T-helper 2 cell treated with Interferon-gamma antibody and Interleukin-4, amounts not matched to agents 100 ng/mL and 5 ng/mL, for 36 hours (primary cell): Measurements from ENCODE around the gene RFXANK. TPM values are rescaled to one million over a fixed set of nuclear protein-coding genes. Genes with fewer than 3 reads are reported as not detected.
"Not testable (repeated sequence)": the region's sequence is repeated elsewhere in the genome, so short reads cannot be mapped to it uniquely, and the experiment has no call there.

Experiments used
- intact Hi-C: fragments of 100-400 bp; cut with micrococcal nuclease; formaldehyde crosslinking; loops from one replicate; pipeline ENCODE4 v1.15.1; 2023
- total RNA-seq: library from RNA; stranded (reverse); gene quantifications from 2 replicates; pipeline ENCODE4 v1.2.3, GENCODE V29; 2022

Gene RFXANK
- total RNA-seq, 1 donor from 2014 or later, result 115 TPM

DNA sequence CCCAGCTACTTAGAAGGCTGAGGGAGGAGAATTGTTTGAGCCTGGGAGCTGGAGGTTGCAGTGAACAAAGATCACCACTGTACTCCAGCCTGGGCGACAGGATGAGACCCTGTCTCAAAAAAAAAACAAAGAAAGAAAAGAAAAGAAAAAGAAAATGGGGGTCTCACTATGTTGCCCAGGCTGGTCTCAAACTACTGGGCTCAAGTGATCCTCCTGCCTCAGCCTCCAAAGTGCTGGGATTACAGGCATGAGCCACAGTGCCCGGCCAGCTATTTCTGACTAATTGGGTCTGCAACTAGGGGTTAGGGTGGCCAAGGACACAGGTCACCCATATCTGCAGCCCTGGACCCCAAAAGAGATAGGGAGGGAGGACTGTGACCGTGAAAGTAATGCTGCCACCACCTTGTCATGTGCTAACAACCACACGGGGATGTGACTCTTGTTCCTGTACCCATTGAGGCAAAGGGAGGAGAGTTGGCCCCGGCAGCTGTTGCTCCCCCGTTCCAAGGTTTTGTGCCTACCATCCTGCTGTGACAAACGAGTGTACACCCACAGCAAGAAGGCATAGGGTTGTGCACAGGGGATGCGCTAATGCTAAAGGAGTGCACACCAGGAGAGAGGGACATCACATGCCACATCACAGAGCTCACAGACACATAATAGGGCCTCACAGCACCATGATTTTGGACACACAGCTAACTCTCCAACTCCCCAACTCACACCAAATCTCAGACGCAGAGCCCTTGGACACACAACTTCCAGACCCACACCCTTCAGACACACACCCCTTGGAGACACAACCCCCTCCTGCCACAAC, 22.6 kb upstream of the RFXANK start:
- intact Hi-C loops, result no loop called here

- intact Hi-C loops, result no loop called here
Observed at GRCh38 chr19:19170053-19170872, 21.8 kb upstream of the RFXANK start, which contains the start of gene MEF2B. TSS of gene MEF2B (minus strand) at chr19:19170263. CDS start at chr19:19150735, 19,528 bp downstream.

- intact Hi-C loops, result no loop called here
Observed at GRCh38 chr19:19170873-19171672, 21.0 kb upstream of the RFXANK start.

DNA sequence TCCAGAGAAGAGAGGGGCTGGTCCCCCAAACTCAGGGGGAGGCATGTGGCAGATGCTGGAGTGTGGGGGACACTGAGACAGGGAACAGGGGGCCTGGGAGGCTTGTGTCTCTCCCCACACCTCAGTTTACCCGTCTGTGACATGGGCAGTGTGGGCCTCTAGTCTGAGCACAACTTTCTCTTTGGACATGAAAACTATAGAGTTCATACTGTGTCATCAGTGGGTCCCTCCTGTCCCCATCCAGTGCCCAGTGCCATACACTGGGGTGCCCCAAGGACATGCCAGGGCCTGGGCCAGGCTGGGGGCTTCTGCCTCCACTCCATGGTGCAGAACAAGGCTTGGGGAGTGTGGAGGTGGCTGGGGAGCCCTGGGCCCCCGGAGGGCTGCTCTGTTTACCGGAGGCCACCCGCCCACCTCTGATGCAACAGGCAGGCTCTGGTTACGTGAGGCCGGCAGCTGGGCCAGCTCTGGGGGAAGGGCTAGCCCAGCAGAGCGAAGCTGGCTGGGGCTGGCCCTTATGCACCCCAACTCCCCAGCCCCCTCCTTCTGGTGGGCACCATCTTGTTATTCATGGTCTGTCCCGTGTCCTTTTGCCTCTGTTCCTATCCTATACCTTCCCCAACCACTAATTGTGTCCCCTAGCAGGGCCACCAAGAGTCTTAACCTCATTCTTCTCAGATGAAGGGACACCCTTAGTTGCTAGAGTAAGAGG, 20.1 kb upstream of the RFXANK start:
- intact Hi-C loops, result no loop called here

DNA sequence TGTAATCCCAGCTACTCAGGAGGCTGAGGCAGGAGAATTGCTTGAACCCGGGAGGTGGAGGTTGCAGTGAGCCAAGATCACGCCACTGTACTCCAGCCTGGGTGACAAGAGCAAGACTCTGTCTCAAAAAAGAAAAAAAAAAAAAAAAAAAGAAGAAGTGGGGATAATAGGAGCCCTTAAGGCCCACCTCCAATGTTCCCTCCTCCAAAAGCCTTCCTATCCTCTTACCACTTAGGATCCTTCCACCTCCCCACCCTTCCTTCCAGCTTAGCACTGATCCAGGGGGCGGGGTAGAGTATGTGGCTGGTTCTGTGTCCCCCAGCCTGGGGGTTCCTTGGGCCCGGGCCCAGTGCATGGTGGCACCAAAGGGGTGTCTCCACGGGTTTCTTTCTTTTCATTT, 18.8 kb upstream of the RFXANK start:
- intact Hi-C loops, result not testable (repeated sequence)

DNA sequence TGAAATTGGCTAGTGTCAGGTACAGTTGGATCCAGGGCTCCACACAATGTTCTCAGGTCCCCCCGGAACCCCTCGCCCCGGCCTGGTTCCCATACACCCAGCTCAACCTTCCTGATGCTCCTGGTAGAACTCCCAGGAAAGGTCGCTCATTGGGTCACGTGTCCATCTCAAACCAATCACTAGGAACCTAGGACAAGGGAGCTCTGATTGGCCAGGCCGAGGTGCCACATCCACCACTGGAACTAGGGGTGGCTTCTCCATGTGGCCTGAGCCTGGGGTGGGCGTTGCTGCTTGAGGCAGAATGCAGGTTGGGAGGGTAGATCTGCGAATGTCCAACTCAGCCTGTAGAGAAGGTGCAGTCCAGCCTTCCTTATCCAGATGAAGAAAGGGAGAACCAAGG, 15.1 kb upstream of the RFXANK start:
- intact Hi-C loops, result no loop called here

GRCh38 chr19:19179548-19180441, 12.3 kb upstream of the RFXANK start:
- intact Hi-C loops, result no loop called here

DNA sequence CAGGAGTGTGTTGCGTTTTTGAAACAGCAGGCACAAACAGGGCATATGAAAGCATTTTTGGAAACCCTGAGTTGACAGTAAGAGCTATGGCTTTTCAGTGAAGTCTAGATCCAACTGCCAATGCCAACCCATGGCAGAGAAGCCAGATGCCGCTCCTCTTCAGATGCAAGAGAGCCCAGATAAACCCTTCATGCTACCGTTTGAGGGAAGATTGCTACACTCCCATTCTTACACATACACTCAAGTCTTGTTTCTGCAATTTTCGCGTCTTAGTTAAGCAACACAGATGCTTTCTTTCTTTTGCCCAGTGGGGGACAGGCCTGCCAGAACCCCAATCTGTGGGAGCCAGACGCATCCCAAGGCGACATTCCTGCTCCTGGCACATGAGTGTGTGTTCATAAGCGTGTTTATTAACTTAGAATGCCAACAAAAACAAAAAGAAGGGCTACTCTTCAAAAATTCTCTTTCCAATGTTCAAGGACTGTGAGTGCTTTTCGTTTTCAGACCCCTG, 10.5 kb upstream of the RFXANK start:
- intact Hi-C loops, result no loop called here

GRCh38 chr19:19185853-19186740, 6.0 kb upstream of the RFXANK start:
- intact Hi-C loops, result no loop called here

GRCh38 chr19:19186742-19187141, 5.3 kb upstream of the RFXANK start:
- intact Hi-C loops, result no loop called here

DNA sequence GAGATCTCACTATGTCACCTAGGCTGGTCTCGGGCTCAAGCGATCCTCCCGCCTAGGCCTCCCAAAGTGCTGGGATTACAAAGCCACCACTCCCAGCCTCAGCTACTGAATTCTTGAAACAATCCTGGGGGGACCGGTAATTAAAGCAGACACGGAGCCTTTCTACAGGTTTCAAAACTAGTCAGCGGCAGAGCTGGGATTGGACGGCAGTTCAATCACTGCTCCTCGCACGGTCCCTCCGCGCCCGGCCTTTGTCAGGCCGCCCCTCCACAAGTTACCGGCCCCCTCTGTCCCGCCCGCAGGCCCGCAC, 335 bp upstream of the RFXANK start:
- intact Hi-C loops, result loop anchor here (1.0 to 5.0 kb wide), 8 partner anchors 12 to 298 kb away; partner anchors contain the start of genes ARMC6, COPE, DDX49 and GATAD2A

DNA sequence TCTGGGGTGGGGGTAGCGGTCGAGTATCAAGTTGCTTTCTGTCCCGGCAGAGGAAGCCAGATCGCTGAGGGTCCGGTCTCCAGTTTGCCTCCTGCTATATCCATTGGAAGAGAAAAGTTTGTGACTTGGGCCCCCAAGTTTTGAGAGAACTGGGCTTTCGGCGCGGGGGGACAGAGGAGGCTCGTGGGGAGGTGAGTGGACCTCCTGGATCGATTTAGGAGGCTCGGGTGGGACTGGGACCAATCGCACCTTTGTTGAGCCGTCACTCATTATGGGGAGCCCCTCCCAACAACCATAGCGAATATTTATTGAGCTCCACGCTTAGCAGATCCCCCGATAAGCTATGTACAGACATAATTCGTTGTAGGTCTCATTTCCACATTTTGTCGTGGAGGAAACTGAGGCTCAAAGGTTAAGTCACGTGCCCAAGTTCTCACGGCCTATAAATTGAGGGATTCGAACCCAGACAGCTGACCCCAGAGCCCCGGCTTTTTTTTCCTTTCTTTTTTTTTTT, 909 bp downstream of the RFXANK start:
- intact Hi-C loops, result loop anchor here (1.0 to 5.0 kb wide), 8 partner anchors 10 to 296 kb away; partner anchors contain the start of genes ARMC6, COPE, DDX49 and GATAD2A

GRCh38 chr19:19193926-19194325, 1.9 kb downstream of the RFXANK start:
- intact Hi-C loops, result loop anchor here (2.0 to 5.0 kb wide), 4 partner anchors 31 to 277 kb away; partner anchors contain the start of genes COPE, DDX49 and GATAD2A

DNA sequence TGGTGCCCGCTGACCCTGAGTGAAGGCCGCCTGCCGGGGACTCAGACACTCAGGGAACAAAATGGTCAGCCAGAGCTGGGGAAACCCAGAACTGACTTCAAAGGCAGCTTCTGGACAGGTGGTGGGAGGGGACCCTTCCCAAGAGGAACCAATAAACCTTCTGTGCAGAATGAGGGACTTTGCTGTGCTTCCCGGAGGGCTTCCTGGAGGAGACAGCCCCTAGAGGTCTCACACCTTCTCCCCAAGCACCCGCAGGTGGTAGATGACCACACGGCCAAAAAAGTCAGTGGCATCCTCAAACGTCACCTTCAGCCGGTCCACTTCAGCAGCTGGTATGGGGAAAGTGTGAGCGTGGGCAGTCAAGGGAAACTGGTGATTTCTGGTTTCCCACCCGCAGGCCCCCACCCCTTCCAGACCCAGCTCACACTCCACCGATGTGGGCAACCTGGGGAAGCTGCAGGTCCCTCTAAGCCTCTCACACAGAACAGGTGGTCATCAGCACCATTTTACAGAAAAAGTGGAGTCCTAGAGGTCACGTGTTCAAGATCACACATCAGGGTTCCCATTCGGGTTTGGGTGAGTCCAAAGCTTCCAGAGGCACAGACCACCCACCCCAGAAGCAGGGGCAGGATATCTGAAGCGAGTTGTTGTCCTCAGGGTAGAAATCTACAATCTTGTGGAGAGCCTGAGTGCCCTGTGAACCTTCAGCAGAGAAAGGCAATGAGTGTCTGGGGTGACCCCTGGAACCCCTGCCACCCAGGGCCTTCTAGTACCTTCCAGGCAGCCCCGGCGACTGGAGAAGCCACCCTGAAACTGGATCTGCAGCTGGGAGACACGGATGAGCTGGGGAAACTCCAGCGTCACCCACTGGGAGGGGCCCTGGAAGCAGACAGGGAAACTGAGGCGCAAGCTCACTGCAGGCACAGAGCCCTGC, 9.9 kb downstream of the RFXANK start:
- intact Hi-C loops, result no loop called here

GRCh38 chr19:19202707-19203011, 10.6 kb downstream of the RFXANK start:
- intact Hi-C loops, result loop anchor here (1.0 kb wide), 1 partner anchor 10 kb away; the partner anchor contains the start of genes BORCS8 and RFXANK

DNA sequence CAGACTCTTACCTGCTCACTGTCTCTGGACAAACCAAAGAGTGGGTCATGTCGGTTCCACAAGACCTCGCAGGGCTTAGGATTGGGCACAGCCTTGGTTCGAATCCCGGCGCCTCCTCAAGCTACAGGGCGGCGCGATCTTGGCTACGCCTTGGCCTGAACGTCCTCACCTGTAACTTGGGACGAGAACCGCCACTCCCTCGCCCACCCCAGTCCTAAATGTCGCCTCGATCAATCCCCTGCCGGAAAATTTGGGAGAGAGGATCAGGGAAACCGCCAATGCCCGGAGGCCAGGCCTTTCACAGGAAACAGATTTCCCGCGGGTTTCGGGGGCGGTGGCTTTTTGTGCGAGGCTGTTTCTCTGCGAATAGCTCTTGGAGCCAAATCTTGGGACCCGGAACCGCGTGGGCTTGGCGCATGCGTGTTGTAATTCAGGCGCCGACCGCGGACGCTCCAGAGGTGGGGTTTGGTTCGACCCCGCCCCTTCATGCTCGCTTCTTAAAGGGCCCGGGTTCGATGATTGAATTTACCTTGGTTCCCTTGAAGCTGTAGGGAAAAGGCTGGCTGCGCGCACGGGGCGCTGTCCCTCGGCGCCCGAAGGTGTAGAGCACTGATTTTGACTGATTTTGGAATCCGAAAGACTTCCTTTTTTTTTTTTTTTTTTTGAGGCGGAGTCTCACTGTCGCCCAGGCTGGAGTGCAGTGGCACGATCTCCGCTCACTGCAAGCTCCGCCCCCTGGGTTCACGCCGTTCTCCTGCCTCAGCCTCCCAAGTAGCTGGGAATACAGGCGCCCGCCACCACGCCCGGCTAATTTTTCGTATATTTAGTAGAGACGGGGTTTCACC, 11.2 kb downstream of the RFXANK start, which contains the start of gene NR2C2AP:
TSS of gene NR2C2AP (minus strand) at position 403 of the 845 bp plus-strand sequence. CDS start at position 49, 354 bp downstream.
- intact Hi-C loops, result loop anchor here (1.0 kb wide), 1 partner anchor 11 kb away; the partner anchor contains the start of genes BORCS8 and RFXANK
